ENCODE measurements around the gene GMDS.

- no peak for TF ChIP-seq RFX5 (IDR thresholded peaks at IDR 0.05; ENCODE audit: low read depth, low read length)
- no peak for TF ChIP-seq POLR2A (IDR thresholded peaks at IDR 0.05; ENCODE audit: low read depth, low read length)
- TF ChIP-seq CTCF (conservative IDR thresholded peaks at IDR 0.05; ENCODE audit: low read depth, low read length), result no peak
- no peak for TF ChIP-seq RAD21 (IDR thresholded peaks at IDR 0.05; ENCODE audit: low read length)
- TF ChIP-seq SMC3 (IDR thresholded peaks at IDR 0.05; ENCODE audit: low read depth, low read length), result no peak
- TF ChIP-seq RCOR1 (IDR thresholded peaks at IDR 0.05; ENCODE audit: insufficient replicate concordance, low read length), result no peak
- no peak for TF ChIP-seq USF2 (IDR thresholded peaks at IDR 0.05; ENCODE audit: low read depth, low read length)
- no peak for TF ChIP-seq CHD1 (IDR thresholded peaks at IDR 0.05; ENCODE audit: low read depth, low read length)
- no peak for TF ChIP-seq BHLHE40 (IDR thresholded peaks at IDR 0.05; ENCODE audit: low read depth, low read length)
- TF ChIP-seq MAZ (IDR thresholded peaks at IDR 0.05; ENCODE audit: borderline replicate concordance, low read depth, low read length), result no peak
- TF ChIP-seq MAFK (IDR thresholded peaks at IDR 0.05; ENCODE audit: low read depth, low read length), result no peak
- no peak for TF ChIP-seq ELK1 (IDR thresholded peaks at IDR 0.05; ENCODE audit: borderline replicate concordance, low read depth, low read length)
- TF ChIP-seq MXI1 (IDR thresholded peaks at IDR 0.05; ENCODE audit: borderline replicate concordance, low read depth, low read length), result no peak
- no peak for TF ChIP-seq CEBPB (IDR thresholded peaks at IDR 0.05; ENCODE audit: low read depth, low read length)
Measured at GRCh38 chr6:1611572-1612298, 633.7 kb downstream of the GMDS start.
